Measurements from ENCODE around the gene CHRM5.

The CHRM5 gene, protein sequence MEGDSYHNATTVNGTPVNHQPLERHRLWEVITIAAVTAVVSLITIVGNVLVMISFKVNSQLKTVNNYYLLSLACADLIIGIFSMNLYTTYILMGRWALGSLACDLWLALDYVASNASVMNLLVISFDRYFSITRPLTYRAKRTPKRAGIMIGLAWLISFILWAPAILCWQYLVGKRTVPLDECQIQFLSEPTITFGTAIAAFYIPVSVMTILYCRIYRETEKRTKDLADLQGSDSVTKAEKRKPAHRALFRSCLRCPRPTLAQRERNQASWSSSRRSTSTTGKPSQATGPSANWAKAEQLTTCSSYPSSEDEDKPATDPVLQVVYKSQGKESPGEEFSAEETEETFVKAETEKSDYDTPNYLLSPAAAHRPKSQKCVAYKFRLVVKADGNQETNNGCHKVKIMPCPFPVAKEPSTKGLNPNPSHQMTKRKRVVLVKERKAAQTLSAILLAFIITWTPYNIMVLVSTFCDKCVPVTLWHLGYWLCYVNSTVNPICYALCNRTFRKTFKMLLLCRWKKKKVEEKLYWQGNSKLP

DNA sequence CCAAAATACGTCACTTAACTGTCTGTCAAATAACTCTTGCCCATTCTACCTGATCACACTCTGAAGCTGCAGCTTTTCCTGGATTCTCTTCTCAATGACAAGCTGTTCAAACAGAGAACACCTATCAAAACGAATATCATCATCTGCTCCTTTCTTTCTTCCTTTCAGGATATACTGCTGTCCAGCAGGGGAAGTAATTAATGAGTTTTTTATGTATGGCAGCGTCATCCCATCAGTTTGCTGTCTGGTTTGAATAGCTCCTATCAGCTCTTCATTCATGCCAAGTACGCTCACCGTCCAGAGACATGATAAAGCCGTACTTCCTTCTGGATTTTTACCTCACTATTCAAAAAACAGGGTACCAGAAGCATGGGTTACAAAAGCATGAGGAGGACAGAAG lies at the start of gene CHRM5:
Gene CHRM5, plus strand, starts transcription at position 274 of the 400 bp plus-strand sequence. CDS start 94,221 bp downstream, outside the sequence.
- peaks cover 0 to 5% of the 10 kb centered on the region in 2 donors for H3K36me3 Mint-ChIP-seq
- no peak within 1 kb of the TSS for H3K4me3 Mint-ChIP-seq
- no peaks in the 10 kb centered on the region for H3K9me3 Mint-ChIP-seq
- DNase-seq (no peak), ATAC-seq (replicated peaks) (no peak)
- no peaks in the 10 kb centered on the region for H3K27me3 Mint-ChIP-seq
- peaks cover 0 to 4% of the 10 kb centered on the region in 2 donors for H3K4me1 Mint-ChIP-seq
- H3K27ac Mint-ChIP-seq, result peak within 1 kb of the TSS; percentile 22

DNA sequence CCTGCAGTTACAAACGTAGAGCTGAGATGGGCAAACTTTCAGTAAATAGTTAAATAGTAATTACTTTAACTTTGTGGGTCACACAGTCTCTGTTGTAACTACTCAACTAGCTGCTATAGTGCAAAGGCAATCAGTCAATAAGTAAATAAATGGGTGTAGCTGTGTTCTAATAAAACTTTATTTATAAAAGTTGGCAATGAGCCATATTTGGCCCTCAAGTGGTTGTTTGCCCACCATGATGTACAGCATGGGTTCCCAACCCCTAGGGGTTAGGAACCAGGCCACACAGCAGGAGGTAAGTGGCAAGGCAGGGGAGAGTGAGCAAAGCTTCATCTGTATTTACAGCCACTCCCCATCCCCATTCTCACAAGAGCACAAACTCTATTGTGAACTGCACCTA lies 44.9 kb upstream of the CHRM5 start:
- no peak for DNase-seq
- no peaks in the 10 kb centered on the region for H3K9me3 Mint-ChIP-seq

DNA sequence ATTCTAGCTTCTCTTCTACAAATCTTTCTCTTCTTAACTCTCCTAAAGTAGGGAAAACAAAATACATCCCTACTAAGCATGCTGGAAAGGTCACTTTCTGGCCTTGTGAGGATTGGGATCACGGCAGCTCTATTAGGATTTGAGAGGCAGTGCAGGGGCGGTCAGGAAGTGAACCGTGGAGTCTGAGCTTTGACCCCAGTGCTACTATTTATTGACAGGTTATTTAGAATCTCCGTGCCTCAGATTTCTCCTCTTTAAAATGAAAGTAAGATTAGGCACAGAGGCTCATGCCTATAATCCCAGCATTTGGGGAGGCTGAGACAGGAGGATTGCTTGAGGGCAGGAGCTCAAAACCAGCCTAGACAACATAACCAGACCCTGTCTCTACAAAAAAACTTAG lies 42.0 kb upstream of the CHRM5 start:
- ATAC-seq (replicated peaks) (no peak), DNase-seq (no peak)
- no peaks in the 10 kb centered on the region for H3K9me3 Mint-ChIP-seq
- H3K27me3 Mint-ChIP-seq, result no peaks in the 10 kb centered on the region
- H3K4me3 Mint-ChIP-seq, result no peak overlapping the region
- H3K36me3 Mint-ChIP-seq, result peaks cover 3 to 6% of the 10 kb centered on the region in 2 donors
- no peak overlapping the region for H3K27ac Mint-ChIP-seq
- peaks cover 0 to 5% of the 10 kb centered on the region in 2 donors for H3K4me1 Mint-ChIP-seq

More for the DNA sequence above, 44.9 kb upstream of the CHRM5 start:
- H3K4me3 Mint-ChIP-seq, result no peak overlapping the region
- peaks cover 0 to 2% of the 10 kb centered on the region in 2 donors for H3K4me1 Mint-ChIP-seq
- no peaks in the 10 kb centered on the region for H3K27me3 Mint-ChIP-seq
- ATAC-seq (replicated peaks), result no peak
- H3K27ac Mint-ChIP-seq, result no peak overlapping the region
- peaks cover 3 to 6% of the 10 kb centered on the region in 2 donors for H3K36me3 Mint-ChIP-seq

DNA sequence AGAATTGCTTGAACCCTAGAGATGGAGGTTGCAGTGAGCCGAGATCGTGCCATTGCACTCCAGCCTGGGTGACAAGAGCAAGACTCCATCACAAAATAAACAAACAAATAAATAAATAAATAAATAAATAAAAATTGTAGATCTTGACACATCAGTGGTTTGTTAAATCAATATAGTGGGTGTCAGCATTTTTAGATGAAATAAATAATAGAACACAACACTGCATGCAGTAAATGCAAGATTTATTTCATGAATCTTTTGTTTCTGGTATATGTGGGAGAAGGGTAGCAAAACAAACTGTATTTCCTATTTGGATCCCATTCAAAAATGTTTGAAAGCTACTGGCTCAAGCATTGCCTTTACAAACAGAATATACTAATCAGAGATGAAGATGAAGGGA lies 35.6 kb upstream of the CHRM5 start:
- no peaks in the 10 kb centered on the region for H3K27me3 Mint-ChIP-seq
- H3K9me3 Mint-ChIP-seq, result no peaks in the 10 kb centered on the region
- H3K27ac Mint-ChIP-seq, result no peak overlapping the region
- H3K4me1 Mint-ChIP-seq, result peaks cover 0 to 3% of the 10 kb centered on the region in 2 donors
- H3K4me3 Mint-ChIP-seq, result no peak overlapping the region
- no peak for DNase-seq
- H3K36me3 Mint-ChIP-seq, result no peaks in the 10 kb centered on the region
- no peak for ATAC-seq (replicated peaks)

DNA sequence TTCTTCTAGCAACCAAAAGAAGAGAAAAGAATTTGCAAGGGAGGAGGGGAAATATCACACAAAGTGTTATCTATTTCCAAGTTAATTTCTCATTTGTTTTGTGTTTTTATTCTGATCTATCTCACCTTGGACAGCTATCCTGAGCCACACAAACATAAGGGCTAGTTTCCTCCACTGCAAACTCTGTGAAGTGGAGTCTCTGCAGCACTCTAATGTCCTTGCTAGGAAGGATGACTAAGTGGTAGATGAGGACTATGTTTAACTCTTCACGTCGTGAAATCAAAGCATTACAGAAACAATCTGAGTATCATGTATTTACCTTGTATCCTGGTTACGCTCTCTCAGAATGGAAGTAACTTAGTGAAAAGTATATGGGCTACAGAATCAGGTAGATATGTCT lies 33.9 kb upstream of the CHRM5 start:
- H3K27ac Mint-ChIP-seq, result no peak overlapping the region
- ATAC-seq (replicated peaks) (no peak), DNase-seq (no peak)
- H3K9me3 Mint-ChIP-seq, result no peaks in the 10 kb centered on the region
- no peak overlapping the region for H3K4me3 Mint-ChIP-seq
- H3K4me1 Mint-ChIP-seq, result no peaks in the 10 kb centered on the region
- no peaks in the 10 kb centered on the region for H3K27me3 Mint-ChIP-seq
- no peaks in the 10 kb centered on the region for H3K36me3 Mint-ChIP-seq

DNA sequence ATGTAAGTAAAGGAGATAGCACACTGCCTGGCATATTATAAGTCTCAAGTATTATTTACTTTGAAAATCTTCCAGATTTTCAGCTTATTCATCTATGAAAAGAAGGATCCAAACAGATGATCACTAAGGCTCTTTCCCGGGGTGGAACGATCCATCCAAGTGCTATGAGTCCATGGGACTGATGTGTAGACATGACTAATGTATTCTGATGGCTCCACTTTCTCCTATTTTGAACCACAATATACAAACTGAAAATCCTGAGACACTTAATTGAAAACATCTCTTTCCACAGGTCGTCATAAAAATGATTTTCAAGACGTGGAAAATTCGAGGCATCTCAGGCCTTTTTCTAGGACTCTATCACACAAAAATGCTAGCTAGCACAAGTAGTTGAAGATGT lies 33.4 kb upstream of the CHRM5 start:
- no peaks in the 10 kb centered on the region for H3K36me3 Mint-ChIP-seq
- H3K4me1 Mint-ChIP-seq, result no peaks in the 10 kb centered on the region
- DNase-seq, result no peak
- H3K9me3 Mint-ChIP-seq, result no peaks in the 10 kb centered on the region
- no peak overlapping the region for H3K4me3 Mint-ChIP-seq
- no peak for ATAC-seq (replicated peaks)
- H3K27me3 Mint-ChIP-seq, result no peaks in the 10 kb centered on the region
- H3K27ac Mint-ChIP-seq, result no peak overlapping the region

DNA sequence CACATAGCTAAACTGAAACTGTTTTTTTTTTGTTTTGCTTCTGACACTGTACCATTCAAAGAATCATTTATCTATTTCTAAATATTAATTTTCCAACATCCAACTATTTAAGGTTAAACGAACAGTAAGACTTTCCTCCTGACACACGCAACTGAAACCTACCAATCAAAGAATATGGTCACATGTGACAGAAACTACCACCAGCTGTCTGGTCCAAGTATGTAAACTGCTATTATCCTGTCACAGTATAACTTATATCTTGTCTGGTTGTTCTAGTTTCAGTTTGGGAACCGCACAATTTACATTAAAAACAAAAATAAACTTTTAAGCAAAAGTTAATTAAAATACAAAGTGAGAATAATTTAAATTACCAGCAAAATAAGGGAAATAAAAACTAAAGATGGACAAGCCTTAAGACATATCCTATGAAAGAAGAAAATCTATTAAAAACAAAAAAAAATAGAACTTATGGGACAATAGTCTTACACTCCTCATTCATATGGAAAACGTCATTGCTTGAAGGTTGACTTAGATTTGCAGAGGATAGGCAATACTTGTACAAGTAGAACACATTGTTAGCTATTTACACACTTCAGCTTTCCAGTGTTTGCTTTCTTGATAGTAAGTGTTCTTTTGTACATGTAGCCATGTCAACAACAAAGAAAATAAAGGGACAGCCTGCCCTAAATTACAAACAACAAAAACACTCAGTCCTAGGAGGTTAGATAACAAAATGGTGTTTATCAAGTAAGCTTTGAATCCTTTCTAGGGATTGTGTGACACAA lies 26.8 kb upstream of the CHRM5 start:
- Mint-ChIP-seq H3K9me3 (no peaks in the 10 kb centered on the region), H3K36me3 (peaks cover 1 to 9% of the 10 kb centered on the region in 2 donors), H3K27me3 (no peaks in the 10 kb centered on the region), H3K4me3 (no peak overlapping the region), H3K27ac (no peak overlapping the region), H3K4me1 (peaks cover 0 to 2% of the 10 kb centered on the region in 2 donors)
- DNase-seq (no peak), ATAC-seq (replicated peaks) (no peak)

DNA sequence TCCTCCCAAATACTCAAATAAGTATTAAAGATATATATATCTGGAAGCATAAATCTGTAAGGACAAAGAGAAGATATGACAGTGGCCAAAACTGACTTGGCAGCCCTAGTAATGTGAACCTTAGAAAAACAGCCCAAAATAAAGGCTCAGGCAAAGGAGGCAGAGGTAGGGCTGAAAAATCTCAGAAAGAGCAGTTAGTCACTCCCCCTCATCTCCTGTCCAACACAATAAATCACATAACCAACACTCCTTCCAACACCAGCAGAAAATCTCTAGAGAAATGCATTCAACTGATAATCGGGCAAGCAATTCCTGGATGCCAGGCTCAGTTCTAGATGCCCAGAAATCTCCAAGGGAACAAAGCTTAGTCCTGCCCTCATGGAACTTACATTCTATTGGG lies 22.1 kb upstream of the CHRM5 start:
- DNase-seq (no peak), ATAC-seq (replicated peaks) (no peak)
- Mint-ChIP-seq H3K36me3 (peaks cover 3 to 16% of the 10 kb centered on the region in 2 donors), H3K4me1 (peaks cover 0 to 6% of the 10 kb centered on the region in 2 donors), H3K27me3 (no peaks in the 10 kb centered on the region), H3K9me3 (no peaks in the 10 kb centered on the region), H3K4me3 (no peak overlapping the region), H3K27ac (no peak overlapping the region)

DNA sequence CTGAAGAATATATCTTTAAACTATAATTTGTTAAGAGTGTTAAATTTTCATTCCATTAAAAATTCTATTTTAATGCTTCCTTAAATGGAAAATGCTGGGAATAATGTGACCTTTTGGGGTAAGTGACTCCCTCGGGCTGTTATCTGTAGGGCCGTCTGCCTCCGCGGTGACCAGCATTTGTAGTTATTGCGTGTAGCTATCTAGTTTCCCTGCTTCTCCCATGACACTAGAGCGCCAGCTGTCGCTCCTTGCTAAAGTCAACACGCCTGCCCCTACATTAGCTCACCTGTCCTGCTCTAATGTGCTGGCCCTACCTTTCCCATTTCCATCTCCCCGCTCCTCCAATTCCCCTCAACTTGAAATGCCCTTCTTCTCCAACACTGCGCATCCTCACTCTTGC lies 12.4 kb upstream of the CHRM5 start:
- no peak overlapping the region for H3K27ac Mint-ChIP-seq
- H3K27me3 Mint-ChIP-seq, result no peaks in the 10 kb centered on the region

DNA sequence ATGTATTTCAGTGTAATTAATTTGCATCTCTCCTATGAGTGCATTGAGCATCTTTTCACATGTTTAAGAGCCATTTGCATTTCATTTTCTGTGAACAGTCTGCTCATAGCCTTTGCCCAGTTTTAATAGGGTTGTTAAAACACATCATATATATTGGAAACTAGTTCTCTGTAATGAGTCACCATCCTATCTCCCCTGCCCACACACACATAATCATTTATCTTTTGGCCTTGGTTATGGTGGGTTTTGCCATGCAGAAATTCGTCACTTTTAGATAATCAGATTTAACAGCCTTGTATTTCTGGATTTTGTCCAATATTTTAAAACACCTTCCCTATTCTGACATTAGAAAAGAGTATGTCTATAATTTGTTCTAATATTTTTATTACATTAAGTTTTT lies 11.9 kb upstream of the CHRM5 start:
- Mint-ChIP-seq H3K9me3 (peaks cover 0 to 6% of the 10 kb centered on the region in 2 donors), H3K4me3 (no peak overlapping the region)
- no peak for DNase-seq

More for the DNA sequence above, 12.4 kb upstream of the CHRM5 start:
- no peak for DNase-seq
- no peak for ATAC-seq (replicated peaks)
- no peak overlapping the region for H3K4me3 Mint-ChIP-seq
- H3K4me1 Mint-ChIP-seq, result peaks cover 5% of the 10 kb centered on the region in 2 donors
- peaks cover 0 to 6% of the 10 kb centered on the region in 2 donors for H3K9me3 Mint-ChIP-seq
- H3K36me3 Mint-ChIP-seq, result peaks cover 0 to 10% of the 10 kb centered on the region in 2 donors

DNA sequence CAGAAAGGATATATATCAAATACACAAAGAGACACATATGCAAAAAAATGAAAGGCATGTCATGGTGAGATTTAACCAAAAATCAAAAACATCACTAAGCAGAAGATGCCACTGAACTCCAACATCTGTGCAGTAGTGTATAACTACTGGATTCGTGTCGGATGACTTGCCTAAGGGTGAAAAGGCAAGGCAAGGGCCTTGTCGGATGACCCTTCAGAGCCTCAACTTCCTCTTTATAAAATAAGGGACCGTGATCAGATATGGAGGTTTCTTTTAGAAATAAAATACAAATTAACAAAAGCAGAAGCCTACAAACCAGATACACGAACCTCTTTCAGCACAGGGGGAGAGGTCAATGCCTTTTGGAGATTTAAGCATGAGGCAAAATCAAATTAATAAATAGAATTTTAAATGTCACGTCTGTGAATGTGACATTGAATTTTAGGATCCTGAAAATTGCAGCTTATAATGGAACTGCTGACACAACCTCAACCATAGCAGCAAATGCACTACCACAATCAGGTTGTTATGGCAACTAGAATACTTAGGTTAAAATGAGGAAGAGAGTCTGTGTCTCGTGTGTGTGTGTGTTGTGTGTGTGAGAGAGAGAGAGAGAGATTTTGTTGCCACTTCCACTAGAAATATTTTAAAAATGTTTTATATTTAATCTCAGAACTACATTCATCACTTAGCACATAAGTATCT lies 8.3 kb upstream of the CHRM5 start:
- peak in 1 of 2 donors; percentile 38 for ATAC-seq (replicated peaks)
- Mint-ChIP-seq H3K36me3 (peaks cover 0 to 6% of the 10 kb centered on the region in 2 donors), H3K27me3 (no peaks in the 10 kb centered on the region), H3K4me1 (peaks cover 5% of the 10 kb centered on the region in 2 donors), H3K4me3 (no peak overlapping the region), H3K27ac (no peak overlapping the region), H3K9me3 (no peaks in the 10 kb centered on the region)
- no peak for DNase-seq

More for the DNA sequence above, 11.9 kb upstream of the CHRM5 start:
- Mint-ChIP-seq H3K4me1 (peaks cover 5% of the 10 kb centered on the region in 2 donors), H3K27me3 (no peaks in the 10 kb centered on the region), H3K36me3 (peaks cover 0 to 10% of the 10 kb centered on the region in 2 donors), H3K27ac (no peak overlapping the region)
- no peak for ATAC-seq (replicated peaks)

DNA sequence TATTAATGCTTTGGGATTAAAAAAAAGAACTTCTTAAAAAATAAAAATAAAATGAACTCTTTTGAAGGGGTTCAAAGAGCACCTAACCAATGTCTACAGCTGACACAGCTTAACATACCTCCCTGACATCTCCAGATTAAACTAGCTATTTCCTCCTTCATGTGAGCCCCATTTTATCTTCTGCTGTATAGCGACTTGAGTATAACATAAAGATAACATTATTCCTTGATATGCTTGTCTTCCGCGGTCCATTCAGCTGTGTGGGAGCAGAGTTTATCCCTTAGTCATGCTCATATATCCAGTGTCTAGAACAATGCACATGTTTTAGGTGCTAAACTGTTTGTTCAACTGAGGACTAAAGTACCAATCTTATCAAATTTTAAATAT lies 7.8 kb upstream of the CHRM5 start:
- Mint-ChIP-seq H3K9me3 (no peaks in the 10 kb centered on the region), H3K36me3 (peaks cover 0 to 6% of the 10 kb centered on the region in 2 donors), H3K27me3 (no peaks in the 10 kb centered on the region), H3K4me1 (peaks cover 5% of the 10 kb centered on the region in 2 donors), H3K27ac (no peak overlapping the region), H3K4me3 (no peak overlapping the region)
- no peak for ATAC-seq (replicated peaks)
- DNase-seq, result no peak

DNA sequence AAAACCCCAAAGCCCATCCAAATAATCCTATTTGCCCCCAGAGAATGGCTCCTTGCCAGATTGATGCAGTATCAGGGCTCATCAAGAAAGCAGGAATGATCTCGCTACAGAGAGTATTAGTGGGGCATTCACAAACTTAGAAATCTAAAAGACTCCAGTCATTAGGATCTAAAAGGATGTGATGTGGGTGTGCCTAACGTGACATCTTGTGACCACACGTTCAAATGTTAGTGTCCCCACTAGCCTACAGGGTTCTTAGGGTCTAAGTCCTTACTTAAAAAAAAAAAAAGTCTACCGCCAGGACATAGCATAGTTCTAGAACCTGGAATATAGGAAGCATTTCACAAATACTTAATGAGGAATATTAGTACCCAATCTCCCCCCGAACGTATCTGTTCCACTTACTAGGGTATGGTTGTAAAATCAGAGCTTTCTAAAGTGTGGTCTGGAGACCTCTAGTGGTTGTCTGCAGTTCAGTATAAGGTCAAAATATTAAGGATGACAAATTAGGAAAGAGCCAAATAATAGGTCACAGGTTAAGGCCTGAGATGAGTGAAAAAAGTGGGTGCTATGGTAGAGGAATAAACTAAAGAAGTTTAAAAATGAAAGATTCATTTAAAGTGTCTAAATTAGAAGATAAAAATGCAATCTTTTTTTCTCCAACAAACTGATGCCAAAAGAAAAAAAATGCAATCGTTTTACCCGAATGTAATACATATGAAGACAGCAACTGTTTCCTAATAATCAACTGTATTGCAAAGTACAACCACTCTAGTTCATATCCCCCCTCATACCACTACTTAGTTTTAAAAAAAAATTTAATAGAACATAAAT lies 4.2 kb upstream of the CHRM5 start:
- Mint-ChIP-seq H3K9me3 (no peaks in the 10 kb centered on the region), H3K4me3 (no peak overlapping the region), H3K4me1 (peaks cover 5 to 9% of the 10 kb centered on the region in 2 donors), H3K27ac (no peak overlapping the region), H3K27me3 (no peaks in the 10 kb centered on the region), H3K36me3 (peaks cover 0 to 5% of the 10 kb centered on the region in 2 donors)
- ATAC-seq (replicated peaks) (peak; percentile 76 to 79), DNase-seq (no peak)
